Measurements from ENCODE around the gene FZD2.
"Not testable (repeated sequence)": the region's sequence is repeated elsewhere in the genome, so short reads cannot be mapped to it uniquely, and the experiment has no call there.

The FZD2 gene

GRCh38 chr17:44575403-44575802, 18.1 kb downstream of the FZD2 start:
- DNase-seq (ENCODE audit: low read depth): no peak

GRCh38 chr17:44578947-44579346, 21.7 kb downstream of the FZD2 start:
- no peak for DNase-seq (ENCODE audit: low read depth)

GRCh38 chr17:44581868-44582267, 24.6 kb downstream of the FZD2 start:
- DNase-seq (ENCODE audit: low read depth): no peak

- no peak for DNase-seq (ENCODE audit: low read depth)
Observed at GRCh38 chr17:44584443-44584842, 27.2 kb downstream of the FZD2 start.

- no peak for DNase-seq (ENCODE audit: low read depth)
Observed at GRCh38 chr17:44585315-44585714, 28.0 kb downstream of the FZD2 start.

- DNase-seq (ENCODE audit: low read depth): no peak
Observed at GRCh38 chr17:44587339-44587738, 30.1 kb downstream of the FZD2 start.

- no peak for DNase-seq (ENCODE audit: low read depth)
Observed at GRCh38 chr17:44589316-44590071, 32.2 kb downstream of the FZD2 start.

GRCh38 chr17:44590072-44590462, 32.8 kb downstream of the FZD2 start:
- not testable (repeated sequence) for DNase-seq (ENCODE audit: low read depth)

GRCh38 chr17:44590762-44591161, 33.5 kb downstream of the FZD2 start:
- DNase-seq (ENCODE audit: low read depth): not testable (repeated sequence)

GRCh38 chr17:44591206-44591605, 33.9 kb downstream of the FZD2 start:
- DNase-seq (ENCODE audit: low read depth): no peak

GRCh38 chr17:44593156-44593555, 35.9 kb downstream of the FZD2 start:
- DNase-seq (ENCODE audit: low read depth): no peak

GRCh38 chr17:44595216-44595775, 38.0 kb downstream of the FZD2 start:
- DNase-seq (ENCODE audit: low read depth): no peak

GRCh38 chr17:44598329-44598728, 41.0 kb downstream of the FZD2 start:
- no peak for DNase-seq (ENCODE audit: low read depth)

- no peak for DNase-seq (ENCODE audit: low read depth)
Observed at GRCh38 chr17:44598932-44599297, 41.6 kb downstream of the FZD2 start.

GRCh38 chr17:44599298-44600175, 42.3 kb downstream of the FZD2 start:
- DNase-seq (ENCODE audit: low read depth): no peak

GRCh38 chr17:44601539-44601938, 44.3 kb downstream of the FZD2 start:
- DNase-seq (ENCODE audit: low read depth): no peak

GRCh38 chr17:44601973-44602372, 44.7 kb downstream of the FZD2 start:
- no peak for DNase-seq (ENCODE audit: low read depth)

GRCh38 chr17:44602390-44602789, 45.1 kb downstream of the FZD2 start:
- no peak for DNase-seq (ENCODE audit: low read depth)

GRCh38 chr17:44602970-44603369, 45.7 kb downstream of the FZD2 start:
- DNase-seq (ENCODE audit: low read depth): no peak

- DNase-seq (ENCODE audit: low read depth): no peak
Observed at GRCh38 chr17:44604116-44604761, 47.0 kb downstream of the FZD2 start.

GRCh38 chr17:44604768-44605485, 47.6 kb downstream of the FZD2 start:
- no peak for DNase-seq (ENCODE audit: low read depth)

GRCh38 chr17:44606658-44607057, 49.4 kb downstream of the FZD2 start:
- DNase-seq (ENCODE audit: low read depth): no peak

Measured in stimulated activated CD8-positive, alpha-beta memory T cell treated with anti-CD3 and anti-CD28 coated beads, Interleukin-15, amount 100 ng/mL, for 24 hours (primary cell).